ENCODE data around the gene FUT7.

The FUT7 gene

DNA sequence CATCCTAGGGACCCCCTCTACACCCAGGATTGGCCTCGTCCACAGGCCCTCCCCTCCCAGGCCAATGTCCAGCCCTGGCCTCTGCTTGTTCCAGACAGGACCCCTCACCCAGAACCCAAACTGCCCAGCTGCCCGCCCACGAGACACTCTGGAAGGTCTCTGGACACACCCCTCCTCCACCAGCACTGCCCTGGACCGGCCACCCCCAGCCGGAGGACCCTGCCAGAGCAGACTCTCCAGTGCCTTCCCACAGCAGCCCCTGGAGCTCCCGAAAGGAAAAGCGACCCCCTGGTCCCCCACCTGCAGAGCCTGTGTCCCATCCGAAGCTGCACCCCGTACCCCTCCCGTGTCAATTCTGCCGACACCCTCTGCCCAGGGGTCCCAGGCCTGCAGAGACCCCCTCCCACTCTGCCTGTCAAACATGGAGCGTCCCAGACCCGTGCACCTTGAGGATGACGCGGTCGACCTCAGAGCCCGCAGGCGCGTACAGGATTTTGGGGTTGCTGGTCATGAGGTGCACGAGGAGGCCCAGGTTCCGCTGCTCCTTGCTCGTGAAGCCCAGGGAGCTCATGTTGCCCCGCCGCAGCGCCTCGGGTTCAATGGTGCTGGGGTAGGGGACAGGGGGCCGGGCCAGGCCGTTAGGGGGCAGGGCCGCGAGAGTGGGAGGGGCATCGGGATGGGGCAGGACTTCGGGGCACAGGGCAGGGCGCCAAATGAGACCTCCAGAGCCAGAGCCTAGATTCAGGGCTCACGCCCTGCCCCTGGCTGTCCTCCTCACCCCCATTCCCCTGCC is 11.8 kb downstream of the FUT7 start:
- no peak for DNase-seq (ENCODE audit: low read depth in 1 of 2, low spot score in 1 of 2)

DNA sequence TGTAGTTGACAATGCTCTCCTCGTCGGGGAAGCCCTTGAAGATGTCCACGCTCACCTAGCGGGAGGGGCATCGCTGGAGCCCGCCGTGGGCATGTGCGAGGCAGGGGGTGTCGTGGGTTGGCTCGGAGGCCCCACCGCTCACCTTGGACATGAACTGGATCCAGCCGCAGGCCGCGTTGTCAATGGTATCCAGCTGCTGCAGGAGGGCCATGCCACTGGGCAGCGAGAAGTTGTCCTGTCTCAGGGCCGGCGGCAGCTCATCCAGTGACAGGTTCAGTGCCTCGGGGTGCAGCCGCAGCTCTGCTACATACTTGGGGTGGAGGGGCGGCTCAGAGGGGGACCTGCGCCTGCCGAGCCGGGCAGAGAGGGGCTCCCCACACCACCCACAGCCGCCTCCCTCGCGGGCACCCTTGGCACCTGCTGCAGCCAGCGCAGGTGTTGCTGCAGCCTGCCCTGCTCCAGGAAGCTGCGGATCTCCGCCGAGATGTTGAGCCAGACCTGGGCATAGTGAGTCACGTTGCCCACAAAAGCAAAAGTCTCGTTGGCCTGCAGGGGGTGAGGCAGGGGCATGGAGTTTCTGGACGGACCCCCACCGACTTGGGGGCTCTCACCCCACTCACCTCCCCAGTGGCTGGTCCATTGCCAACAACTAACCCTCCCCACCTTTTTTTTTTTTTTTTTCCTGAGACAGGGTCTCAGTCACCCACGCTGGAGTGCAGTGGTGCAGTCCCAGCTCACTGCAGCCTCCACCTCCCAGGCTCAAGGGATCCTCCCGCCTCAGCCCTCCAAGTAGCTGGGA is 12.9 kb downstream of the FUT7 start:
- DNase-seq (ENCODE audit: low read depth in 1 of 2, low spot score in 1 of 2): no peak

DNA sequence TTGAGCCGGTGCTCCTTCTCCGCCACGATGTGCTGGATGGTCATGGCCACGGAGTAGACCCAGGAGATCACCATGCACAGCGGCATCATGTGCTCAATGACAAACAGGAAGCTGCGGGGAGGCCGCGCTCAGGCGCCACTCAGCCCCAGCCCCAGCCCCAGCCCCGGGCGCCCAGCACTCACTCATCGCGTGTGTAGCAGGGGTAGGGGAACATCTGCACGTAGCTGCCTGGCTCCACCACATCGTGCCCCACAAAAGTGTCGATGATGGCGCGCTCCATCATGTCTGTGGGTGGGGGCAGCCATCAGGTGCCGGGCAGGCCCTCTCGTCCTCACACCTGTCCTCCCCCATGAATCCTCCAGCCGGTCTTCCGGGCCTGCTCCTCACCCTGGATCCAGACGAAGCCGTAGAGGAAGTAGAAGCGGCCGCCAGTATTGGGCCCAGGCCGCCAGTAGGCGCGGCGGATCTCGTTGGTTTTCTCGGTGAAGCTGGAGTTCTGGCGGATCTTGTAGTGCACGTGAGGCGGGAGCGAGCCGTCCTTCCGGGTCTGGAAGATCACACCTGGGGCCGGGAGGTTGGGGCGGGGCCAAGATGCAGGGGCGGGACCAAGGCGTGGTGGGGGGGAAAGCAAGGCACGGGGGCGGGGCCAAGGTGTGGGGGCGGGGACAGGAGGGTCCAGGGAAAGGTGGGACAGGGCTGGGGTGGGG is 13.9 kb downstream of the FUT7 start:
- no peak for DNase-seq (ENCODE audit: low read depth in 1 of 2, low spot score in 1 of 2)

DNA sequence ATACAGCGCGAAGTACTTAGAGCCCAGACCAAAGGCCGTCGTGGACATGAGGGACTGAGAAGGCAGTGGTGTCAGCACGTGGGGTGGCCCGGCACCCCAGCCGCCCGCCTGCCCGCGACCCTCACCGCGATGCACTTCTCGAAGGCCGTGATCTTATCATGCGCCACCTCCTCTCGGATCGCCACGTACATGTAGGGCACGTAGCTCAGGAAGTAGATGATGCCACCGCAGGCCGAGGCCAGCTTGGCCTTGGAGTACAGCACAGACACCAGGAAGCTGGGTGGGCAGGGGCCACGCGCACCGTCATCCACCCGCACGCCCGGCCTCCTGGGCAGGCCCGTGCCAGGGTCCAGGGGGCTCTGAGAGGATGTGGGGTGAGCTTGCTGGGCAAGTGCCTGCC is 14.8 kb downstream of the FUT7 start:
- no peak for DNase-seq (ENCODE audit: low read depth in 1 of 2, low spot score in 1 of 2)

DNA sequence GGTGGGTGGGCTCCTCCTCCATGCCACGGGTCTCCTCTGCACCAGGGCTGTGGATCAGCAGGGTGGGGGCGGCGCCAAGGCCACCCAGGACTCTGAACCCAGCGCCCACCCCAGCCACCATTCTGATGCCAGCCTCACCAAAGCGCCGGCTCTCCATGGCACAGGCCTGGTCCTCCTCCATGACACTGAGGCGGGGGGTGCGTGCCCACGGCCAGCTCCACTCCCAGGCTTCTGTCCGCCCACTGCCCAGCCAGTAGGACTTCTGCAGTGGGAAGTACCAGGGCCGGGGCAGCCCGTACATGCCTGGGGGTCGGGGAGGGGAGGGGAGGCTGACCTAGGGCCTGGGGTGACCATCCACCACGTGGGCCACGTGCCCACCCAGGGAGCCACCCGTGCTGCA is 15.5 kb downstream of the FUT7 start:
- no peak for DNase-seq (ENCODE audit: low read depth in 1 of 2, low spot score in 1 of 2)

DNA sequence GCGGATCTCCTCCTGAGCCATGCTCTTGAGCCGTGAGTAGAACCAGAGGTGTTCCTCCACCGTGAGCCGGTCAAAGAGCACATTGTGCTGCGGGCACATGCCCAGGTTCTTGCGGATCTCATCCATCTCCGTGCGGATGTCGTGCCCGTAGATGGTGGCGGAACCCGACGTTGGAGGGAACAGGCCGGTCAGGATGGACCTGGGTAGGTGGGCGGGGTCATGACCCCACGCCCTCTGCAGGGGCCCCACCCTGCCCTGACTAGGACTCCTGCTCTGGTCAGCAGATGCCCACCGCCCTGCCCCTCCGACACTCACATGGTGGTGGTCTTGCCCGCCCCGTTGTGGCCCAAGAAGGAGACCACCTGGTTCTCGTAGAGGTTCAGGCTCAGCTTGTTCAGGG is 15.9 kb downstream of the FUT7 start:
- DNase-seq (ENCODE audit: low read depth in 1 of 2, low spot score in 1 of 2): no peak

DNA sequence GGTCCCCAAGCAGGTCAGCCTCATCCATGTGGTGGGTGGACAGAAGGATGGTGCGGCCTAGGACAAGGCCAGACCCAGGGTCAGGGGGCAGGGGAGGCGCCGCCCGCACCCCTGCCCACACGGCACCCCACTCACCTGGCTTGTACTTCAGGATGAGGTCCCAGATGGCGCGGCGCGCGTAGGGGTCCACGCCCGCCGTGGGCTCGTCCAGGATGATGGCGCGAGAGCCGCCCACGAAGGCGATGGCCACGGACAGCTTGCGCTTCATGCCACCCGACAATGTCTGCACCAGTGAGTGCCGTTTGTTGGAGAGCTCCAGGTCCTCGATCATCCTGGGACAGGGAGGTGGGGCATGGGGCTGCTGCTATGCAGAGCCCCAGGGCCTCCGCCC is 16.4 kb downstream of the FUT7 start:
- DNase-seq (ENCODE audit: low read depth in 1 of 2, low spot score in 1 of 2): no peak

DNA sequence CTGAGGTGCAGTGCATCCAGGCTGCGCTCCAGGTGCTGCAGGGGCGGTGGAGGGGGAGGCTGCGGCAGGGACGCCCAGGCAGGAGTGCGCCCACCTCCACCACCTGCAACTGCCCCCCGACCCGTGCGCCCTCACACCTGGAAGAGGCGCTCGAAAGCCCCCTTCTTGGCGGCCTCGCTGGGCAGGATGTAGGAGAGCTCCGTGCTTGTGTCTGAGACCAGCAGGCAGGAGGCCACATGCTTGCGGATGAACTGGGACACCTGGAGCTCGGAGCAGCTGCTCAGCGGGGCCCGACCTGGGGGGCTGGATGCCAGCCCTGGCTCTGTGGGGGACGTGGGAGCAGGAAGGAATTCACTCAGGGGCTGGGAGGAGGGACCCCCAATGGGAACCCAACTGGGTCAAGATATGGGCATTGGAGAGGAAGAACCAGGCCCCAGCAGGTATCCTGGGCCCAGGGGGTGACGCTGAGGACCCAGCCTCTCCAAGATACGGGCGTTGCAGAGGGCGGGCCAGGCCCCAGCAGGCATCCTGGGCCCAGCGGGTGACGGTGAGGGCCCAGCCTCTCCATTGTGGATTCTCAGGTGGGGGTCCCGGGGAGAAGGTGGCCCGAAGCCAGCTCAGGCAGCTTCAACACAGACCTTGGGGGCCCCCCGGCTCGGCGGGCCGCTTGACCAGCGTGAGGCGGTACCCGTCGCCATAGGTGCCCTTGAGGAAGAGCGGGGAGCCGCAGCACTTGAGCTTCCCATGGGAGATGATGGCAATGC is 16.9 kb downstream of the FUT7 start:
- no peak for DNase-seq (ENCODE audit: low read depth in 1 of 2, low spot score in 1 of 2)

DNA sequence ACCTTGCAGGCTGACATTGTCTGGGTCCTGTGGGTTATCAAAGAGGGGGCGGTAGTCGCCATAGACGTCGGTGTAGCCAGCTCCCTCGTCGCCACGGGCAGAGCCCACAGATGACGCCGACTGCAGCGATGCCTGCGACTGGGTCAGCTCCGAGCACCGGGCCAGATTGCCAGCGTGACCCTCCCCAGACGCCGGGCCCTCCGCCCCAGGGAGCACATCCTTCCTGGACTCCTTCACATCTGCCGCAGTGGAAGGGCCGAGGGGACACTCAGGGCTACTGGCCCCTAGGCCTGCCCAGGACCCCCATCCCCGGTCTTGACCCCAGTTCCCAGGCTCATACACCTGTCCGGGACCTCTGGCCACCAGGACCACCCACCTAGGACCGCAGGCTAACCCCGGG is 17.7 kb downstream of the FUT7 start:
- no peak for DNase-seq (ENCODE audit: low read depth in 1 of 2, low spot score in 1 of 2)

DNA sequence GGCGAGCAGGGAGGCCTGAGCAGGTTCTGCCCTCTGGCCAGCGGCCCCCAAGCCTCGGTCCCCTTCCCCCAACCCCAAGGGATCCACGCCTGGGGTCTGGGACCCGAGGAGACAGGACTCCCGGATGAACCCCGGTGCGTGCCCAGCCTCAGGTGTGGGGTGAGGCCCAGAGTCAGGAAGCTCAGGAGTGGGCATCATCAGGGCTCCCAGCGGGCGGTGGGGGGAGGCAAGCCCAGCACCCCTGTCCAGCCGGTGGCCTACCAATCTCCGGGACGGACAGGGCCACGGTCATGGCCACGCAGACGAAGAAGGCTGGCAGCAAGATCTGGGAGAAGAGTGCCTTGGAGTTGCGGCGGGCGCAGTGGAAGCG is 18.3 kb downstream of the FUT7 start:
- DNase-seq (ENCODE audit: low read depth in 1 of 2, low spot score in 1 of 2): no peak

DNA sequence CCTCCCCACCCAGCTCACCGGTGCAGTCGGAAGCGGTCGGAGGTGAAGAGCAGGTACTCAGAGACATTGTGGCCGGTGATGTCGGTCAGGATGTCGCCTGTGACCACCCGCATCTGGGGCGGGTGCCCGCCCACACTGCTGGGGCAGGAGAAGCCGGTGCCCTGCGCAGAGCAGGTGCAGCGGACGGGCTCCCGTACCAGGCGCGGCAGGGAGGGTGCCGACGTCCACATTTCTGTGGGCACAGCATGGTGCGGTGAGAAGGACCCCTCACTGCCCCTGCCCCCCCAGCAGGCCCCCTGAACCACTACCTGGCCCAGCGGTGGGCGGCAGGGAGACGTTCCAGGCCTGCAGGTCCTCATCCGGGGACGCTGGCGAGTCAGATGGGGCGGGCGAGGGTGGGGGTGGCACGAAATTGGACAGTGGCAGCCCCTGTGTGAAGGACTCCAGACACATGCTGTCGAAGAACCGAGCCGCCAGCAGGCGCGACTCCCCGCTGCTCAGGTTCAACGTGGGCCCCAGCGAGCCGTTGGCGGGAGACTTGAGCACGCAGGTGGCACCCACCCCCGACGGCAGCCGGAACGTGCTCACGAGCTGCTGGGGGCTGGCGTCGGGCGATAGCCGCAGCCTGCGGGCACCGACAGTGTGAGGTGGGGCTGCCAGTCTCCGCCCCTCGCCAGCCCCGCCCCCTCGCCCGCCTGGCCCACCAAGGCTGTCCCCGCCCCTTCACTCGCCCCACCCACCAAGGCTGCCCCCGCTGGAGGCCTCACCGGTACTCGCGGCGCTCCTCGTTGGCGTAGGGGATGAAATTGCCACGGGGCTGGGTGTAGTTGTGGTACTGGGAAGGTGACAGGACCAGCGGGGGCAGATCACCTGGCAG is 19.0 kb downstream of the FUT7 start:
- DNase-seq (ENCODE audit: low read depth in 1 of 2, low spot score in 1 of 2): no peak

DNA sequence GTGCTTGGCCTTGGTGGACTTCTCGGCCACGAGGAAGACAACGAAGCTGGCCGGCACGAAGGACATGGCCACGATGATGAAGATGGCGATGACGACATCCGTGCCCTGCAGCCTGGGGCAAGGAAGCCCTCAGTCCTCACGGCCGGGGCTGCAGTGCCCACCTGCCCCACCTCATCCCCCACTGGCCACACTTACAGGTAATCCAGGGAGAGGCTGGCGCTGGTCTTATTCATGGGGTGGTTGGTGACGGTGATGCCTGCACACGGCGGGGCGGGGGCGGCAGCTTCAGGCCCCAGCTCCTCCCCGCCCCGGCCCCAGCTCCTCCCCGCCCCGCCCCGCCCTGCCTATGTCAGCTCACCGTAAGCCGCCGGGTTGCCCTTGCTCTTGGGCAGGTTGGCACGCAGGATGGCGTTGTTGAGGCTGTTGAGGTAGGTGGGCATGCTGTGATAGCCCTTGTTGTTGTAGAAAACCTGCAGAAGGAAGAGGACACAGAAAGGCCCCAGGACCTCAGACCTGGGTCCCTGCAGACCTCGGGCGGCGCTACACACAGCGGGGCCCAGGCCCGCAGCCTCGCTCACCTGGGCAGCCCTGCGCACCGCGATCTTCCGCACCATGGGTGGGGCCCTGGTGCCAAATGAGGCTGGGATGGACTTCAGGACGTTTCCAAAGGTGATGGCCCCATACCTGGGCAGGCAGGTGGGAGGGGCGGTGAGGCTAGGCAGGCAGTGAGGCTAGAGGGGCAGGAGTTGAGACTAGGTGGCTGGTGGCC is 19.8 kb downstream of the FUT7 start:
- DNase-seq (ENCODE audit: low read depth in 1 of 2, low spot score in 1 of 2): no peak

DNA sequence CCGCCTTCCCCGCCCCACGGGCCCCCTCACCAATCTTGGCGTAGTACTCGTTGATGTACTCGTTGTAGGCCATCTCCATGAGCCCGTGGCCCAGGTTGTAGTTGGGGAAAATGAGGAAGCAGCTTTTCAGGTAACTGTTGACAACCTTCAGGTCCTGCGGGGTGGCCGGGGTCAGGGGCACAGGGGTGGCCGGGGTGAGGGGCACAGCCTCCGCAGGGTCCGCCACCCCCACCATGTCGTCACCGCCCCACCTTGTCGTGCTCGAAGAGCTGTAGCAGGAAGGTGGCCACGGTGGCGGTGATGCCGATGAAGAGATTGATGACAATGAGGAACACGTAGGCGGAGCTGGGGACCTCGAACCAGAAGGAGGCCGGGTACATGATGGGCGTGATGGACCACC is 20.7 kb downstream of the FUT7 start:
- DNase-seq (ENCODE audit: low read depth in 1 of 2, low spot score in 1 of 2): no peak

DNA sequence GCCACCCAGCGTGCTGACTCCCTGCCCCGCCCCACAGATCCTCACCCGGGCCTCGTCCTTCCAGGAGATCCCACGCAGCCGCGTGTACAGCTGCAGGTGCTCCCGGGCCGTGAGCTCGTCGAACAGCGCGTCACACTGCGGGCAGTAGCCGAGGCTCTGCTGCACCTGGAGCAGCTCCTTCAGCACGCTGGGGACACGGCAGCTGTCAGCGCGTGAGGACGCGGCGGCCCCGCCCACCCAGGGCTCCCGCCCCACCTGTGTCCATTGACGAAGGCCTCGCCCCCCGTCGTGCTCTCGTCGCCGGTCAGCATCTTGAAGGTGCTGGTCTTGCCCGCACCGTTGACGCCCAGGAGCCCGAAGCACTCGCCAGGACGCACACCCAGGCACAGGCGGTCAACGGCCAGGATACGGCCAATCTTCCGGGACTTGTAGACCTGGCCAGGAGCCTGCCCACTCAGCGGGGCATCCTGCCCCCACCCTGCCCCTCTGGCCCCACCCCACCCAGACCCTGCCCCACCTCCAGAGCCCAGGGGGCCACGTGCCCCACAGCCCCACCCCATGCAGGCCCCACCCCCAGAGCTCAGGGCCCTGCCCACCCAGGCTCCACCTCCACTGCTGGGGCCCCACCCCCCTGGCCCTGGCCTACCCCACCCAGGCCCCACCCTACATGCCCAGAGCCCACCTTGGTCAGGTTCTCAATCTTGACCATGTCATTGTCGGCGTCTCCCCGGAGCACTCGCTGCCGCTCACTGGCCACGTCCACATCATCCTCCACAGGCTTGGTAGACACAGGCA is 21.8 kb downstream of the FUT7 start:
- DNase-seq (ENCODE audit: low read depth in 1 of 2, low spot score in 1 of 2): no peak

DNA sequence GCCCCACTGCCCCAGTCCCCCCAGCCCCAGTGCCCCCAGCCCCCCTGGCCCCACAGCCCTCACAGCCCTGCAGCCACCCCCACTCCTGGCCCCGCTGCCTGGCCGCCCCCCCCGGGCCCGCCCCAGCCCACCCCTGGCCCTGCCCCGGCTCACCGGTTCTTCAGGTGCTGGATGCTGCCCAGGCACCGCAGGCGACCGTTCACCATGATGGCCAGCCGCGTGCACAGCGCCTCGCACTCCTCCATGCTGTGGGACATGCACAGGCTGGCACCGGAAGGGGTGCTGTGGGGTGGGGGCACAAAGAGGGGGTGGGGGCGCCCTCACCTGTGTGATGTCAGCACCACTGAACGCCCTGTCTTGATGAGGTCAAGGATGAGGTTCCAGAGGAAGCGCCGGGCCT is 22.7 kb downstream of the FUT7 start:
- DNase-seq (ENCODE audit: low read depth in 1 of 2, low spot score in 1 of 2): no peak

DNA sequence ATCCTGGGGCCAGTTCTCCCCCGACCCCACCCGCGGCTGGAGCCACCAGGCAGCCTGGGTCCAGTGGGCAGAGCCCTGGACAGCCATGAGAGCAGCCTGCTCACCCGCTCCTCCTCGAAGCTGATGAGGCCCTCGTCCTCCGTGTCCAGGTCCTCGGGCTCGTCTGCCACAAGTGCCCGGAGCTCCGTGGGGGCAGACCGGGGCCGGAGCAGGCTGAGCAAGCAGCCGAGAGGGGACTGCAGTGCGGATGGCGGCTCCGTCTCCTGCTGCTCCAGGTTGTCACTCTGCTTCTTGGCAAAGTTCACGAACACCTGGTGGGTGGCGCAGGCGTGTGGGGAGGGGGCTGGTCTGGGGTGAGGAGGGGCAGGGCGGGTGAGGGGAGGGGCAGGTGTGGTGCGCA is 23.6 kb downstream of the FUT7 start:
- DNase-seq (ENCODE audit: low read depth in 1 of 2, low spot score in 1 of 2): no peak

DNA sequence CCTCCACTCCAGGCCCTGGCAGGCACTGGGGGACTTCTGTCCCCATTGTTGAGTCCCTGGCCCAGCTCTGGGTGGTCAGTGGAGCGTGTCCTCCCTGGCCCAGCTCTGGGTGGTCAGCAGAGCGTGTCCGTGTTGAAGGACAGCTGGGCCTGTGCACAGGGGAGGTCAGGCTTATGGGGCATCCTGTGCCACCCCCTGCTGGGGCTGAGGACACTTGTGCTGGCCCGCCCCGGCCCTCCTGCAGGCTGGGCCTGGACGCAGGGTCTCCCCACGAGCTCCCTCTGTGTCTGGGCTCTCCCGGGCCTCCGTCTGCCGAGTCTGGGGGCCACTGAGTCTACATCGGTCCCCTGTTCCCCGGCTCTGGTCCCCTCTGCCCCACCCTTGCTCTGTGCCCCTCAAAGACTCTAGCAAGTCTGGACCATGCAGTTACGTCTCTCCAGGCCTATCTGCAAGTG is 24.0 kb downstream of the FUT7 start:
- no peak for DNase-seq (ENCODE audit: low read depth in 1 of 2, low spot score in 1 of 2)

DNA sequence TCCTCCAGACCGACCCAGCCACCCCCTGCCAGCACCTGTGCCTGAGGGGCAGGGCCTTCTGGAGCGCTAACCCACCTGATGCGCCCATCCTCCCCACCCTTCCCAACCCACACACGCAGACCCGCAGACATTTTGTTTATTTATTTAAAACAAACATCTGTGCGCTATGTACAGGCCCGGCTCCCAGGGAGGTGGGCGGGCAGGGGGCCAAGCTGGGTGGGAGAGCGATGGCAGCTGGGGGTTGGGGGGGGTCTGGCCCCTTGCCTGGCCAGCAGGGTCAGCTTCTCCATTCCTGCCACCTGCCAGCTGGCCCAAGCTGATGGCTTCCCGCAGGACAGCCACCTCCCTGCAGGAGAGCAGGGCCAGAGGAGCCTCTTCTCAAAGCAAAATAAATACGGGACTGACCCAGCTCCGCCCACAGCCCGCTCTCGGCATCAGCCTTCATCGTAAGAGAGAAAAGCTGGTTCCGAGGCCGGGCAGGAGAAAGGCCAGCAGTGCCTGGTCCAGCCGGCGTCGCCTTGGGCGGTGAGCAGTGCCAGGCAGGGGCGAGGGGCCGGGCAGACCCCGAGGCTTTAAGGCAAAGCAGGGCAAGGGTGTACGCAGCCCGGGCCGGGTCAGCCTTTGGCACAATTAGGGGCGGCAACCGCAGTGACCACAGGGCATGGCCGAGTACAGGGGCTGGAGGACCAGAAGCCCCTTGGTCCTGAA is 24.6 kb downstream of the FUT7 start:
- no peak for DNase-seq (ENCODE audit: low read depth in 1 of 2, low spot score in 1 of 2)
